ENCODE results near the gene ABCG8.
A peak's percentile ranks its signal among the peaks of the same experiment; 100 is the strongest.

The ABCG8 gene

DNA sequence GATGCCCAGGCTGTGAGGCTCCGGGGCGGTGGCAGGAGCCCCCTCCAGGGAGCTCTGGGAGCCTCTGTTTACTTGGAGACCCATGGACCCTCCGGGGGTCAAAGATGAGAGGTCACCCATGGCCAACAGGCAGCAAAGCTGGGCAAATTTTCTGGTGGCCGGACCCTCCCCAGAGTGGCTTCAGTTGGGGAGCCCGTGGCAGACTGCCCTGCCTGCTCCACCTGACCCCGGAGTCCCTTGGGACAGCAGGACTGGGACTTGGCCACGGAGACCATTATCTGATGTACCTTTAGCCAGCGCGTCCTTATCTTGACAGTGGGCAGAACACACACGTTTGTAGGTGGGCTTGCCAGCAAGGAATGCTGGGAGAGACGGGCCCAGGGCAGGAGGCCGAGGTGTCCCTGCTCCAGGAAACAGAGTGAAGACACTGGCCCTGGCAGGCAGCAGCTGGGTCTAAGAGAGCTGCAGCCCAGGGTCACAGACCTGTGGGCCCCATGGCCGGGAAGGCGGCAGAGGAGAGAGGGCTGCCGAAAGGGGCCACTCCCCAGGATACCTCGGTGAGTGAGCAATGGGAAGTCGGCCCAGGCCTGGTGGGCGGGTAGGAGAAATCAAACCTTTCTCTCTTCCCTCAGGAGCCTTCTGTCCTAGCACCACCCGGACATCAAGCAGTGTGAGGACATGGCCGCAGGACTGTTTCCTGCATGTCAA lies at the start of gene ABCG8, which contains the start of gene ABCG5:
Gene ABCG8, plus strand, starts transcription at position 412 of the 708 bp plus-strand sequence. Its CDS starts 83 bp downstream, at position 495.
Gene ABCG5, minus strand, starts transcription at position 280 of the 708 bp plus-strand sequence. Its CDS starts 160 bp downstream, at position 120.
- H3K27ac Mint-ChIP-seq, result no peak within 1 kb of the TSS
- no peaks in the 10 kb centered on the region for H3K9me3 Mint-ChIP-seq
- H3K4me1 Mint-ChIP-seq, result no peaks in the 10 kb centered on the region
- H3K27me3 Mint-ChIP-seq (ENCODE audit: low read depth), result no peaks in the 10 kb centered on the region
- no peak within 1 kb of the TSS for H3K4me3 Mint-ChIP-seq
- no peaks in the 10 kb centered on the region for H3K36me3 Mint-ChIP-seq (ENCODE audit: low read depth)
- TF ChIP-seq, protein P1, sequence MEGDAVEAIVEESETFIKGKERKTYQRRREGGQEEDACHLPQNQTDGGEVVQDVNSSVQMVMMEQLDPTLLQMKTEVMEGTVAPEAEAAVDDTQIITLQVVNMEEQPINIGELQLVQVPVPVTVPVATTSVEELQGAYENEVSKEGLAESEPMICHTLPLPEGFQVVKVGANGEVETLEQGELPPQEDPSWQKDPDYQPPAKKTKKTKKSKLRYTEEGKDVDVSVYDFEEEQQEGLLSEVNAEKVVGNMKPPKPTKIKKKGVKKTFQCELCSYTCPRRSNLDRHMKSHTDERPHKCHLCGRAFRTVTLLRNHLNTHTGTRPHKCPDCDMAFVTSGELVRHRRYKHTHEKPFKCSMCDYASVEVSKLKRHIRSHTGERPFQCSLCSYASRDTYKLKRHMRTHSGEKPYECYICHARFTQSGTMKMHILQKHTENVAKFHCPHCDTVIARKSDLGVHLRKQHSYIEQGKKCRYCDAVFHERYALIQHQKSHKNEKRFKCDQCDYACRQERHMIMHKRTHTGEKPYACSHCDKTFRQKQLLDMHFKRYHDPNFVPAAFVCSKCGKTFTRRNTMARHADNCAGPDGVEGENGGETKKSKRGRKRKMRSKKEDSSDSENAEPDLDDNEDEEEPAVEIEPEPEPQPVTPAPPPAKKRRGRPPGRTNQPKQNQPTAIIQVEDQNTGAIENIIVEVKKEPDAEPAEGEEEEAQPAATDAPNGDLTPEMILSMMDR (IDR thresholded peaks at IDR 0.05; ENCODE audit: unreplicated experiment in 3 of 3), result no peak

DNA sequence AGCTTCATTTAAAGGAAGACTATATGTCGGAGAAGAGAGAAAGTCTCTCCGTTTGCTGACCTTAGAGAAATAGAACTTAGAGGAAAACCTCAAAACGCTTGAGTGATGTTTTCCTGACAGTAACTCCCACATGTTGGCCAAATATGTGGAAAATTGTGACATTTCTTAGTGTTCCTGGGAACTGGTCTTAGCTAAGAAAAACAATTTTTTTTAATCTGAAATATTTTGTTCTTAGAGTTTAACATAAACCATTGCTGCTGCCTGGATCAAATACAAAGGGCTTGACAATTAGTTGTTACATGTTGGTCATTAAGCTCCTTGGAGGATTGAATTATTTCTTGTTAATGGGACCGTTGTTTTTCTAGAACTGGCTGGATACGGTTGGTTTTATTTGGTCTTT lies 48.6 kb upstream of the ABCG8 start:
- H3K27me3 Mint-ChIP-seq (ENCODE audit: low read depth), result no peaks in the 10 kb centered on the region
- H3K27ac Mint-ChIP-seq, result peak overlapping the region in 2 of 3 experiments; percentile 17 to 19
- peaks cover 43% of the 10 kb centered on the region for H3K36me3 Mint-ChIP-seq (ENCODE audit: low read depth)
- no peak overlapping the region for H3K4me3 Mint-ChIP-seq
- H3K9me3 Mint-ChIP-seq, result no peaks in the 10 kb centered on the region
- no peaks in the 10 kb centered on the region for H3K4me1 Mint-ChIP-seq
- TF ChIP-seq, protein P1 (IDR thresholded peaks at IDR 0.05; ENCODE audit: unreplicated experiment in 3 of 3), result no peak

DNA sequence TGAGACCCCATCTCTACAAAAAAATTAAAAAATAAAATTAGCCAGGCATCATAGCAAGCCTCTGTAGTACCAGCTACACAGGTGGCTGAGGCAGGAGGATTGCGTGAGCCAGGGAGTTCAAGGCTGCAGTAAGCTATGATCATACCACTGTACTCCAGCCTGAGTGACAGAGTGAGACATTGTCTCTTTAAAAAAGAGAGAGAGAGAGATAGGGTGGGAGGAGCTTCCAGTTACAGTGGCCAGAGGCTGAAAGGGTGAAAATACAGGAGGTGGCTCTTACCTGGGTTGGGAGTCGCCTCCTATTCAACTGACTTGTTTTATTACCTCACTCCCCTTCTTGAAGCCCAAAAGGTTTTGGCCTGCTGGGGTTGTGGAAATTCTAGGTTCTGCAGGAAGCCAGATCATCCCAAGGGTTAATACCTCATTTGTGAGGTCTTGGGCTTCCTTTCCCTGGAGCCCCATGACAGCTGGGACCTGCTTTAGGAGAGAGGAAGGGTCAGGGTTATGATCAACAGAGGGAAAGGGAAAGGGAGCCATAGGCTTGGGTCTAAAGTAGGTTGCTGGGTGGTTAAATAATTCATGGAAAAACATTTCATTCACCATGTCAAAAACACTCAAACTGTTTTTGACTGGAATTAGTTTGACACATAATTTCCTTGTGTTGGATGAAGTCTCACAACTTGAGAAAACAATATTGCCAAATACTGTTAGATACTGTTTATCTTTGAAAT lies 47.6 kb upstream of the ABCG8 start:
- H3K27ac Mint-ChIP-seq, result peak overlapping the region in 2 of 3 experiments; percentile 17 to 19
- H3K36me3 Mint-ChIP-seq (ENCODE audit: low read depth), result peaks cover 42% of the 10 kb centered on the region

DNA sequence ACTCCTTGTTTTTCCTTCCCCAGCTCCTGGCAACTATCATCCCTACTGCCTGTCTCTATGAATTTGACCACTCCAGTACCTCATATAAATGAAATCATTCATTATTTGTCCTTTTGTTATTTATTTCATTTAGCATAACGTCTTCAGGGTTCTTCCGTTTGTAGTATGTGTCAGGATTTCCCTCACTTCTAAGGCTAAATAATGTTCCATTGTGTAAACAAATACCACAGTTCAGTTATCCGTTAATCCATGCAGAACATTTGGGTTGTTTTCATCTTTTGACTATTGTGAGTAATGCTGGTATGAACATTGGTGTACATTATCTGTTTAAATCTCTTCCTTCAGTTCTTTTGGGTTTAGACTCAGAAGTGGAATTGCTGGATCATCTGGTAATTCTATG lies 46.1 kb upstream of the ABCG8 start:
- TF ChIP-seq, protein P1 (IDR thresholded peaks at IDR 0.05; ENCODE audit: unreplicated experiment in 3 of 3), result no peak
- Mint-ChIP-seq H3K27me3 (ENCODE audit: low read depth) (no peaks in the 10 kb centered on the region), H3K27ac (peak overlapping the region; percentile 25 to 78 (median 48)), H3K4me1 (no peaks in the 10 kb centered on the region), H3K4me3 (no peak overlapping the region), H3K9me3 (no peaks in the 10 kb centered on the region), H3K36me3 (ENCODE audit: low read depth) (peaks cover 46% of the 10 kb centered on the region)

More for the DNA sequence above, 47.6 kb upstream of the ABCG8 start:
- no peaks in the 10 kb centered on the region for H3K4me1 Mint-ChIP-seq
- TF ChIP-seq, protein P1 (IDR thresholded peaks at IDR 0.05; ENCODE audit: unreplicated experiment in 3 of 3), result no peak
- H3K9me3 Mint-ChIP-seq, result no peaks in the 10 kb centered on the region
- H3K4me3 Mint-ChIP-seq, result no peak overlapping the region
- H3K27me3 Mint-ChIP-seq (ENCODE audit: low read depth), result no peaks in the 10 kb centered on the region

DNA sequence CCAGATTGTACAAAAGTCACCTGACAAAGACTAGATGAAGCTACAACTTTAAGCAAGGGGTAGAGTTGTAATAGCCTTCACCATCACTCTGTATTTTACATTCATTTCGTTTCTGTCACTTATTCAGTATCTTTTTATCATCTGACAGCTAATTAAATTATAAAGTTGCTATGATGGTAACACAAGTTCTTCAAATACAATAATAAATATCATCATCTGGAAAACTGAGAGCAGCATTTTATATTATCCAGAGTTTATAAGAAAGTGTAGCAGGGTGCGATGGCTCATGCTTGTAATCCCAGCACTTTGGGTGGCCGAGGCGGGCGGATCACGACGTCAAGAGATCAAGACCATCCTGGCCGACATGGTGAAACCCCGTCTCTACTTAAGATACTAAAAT lies 43.8 kb upstream of the ABCG8 start:
- Mint-ChIP-seq H3K27ac (no peak overlapping the region), H3K4me3 (no peak overlapping the region), H3K27me3 (ENCODE audit: low read depth) (no peaks in the 10 kb centered on the region), H3K4me1 (no peaks in the 10 kb centered on the region), H3K9me3 (no peaks in the 10 kb centered on the region), H3K36me3 (ENCODE audit: low read depth) (peaks cover 39% of the 10 kb centered on the region)
- TF ChIP-seq, protein P1 (IDR thresholded peaks at IDR 0.05; ENCODE audit: unreplicated experiment in 3 of 3), result no peak
